Glomerular visceral epithelial cell (primary cell): Measurements from ENCODE around the gene ICAM2.
"Not testable (repeated sequence)": the region's sequence is repeated elsewhere in the genome, so short reads cannot be mapped to it uniquely, and the experiment has no call there.

Experiments used
- DNase-seq: peaks from one replicate; pipeline ENCODE4 v3.0.0-alpha.2; 2016; ENCODE audit errors: extremely low spot score

The ICAM2 gene

DNA sequence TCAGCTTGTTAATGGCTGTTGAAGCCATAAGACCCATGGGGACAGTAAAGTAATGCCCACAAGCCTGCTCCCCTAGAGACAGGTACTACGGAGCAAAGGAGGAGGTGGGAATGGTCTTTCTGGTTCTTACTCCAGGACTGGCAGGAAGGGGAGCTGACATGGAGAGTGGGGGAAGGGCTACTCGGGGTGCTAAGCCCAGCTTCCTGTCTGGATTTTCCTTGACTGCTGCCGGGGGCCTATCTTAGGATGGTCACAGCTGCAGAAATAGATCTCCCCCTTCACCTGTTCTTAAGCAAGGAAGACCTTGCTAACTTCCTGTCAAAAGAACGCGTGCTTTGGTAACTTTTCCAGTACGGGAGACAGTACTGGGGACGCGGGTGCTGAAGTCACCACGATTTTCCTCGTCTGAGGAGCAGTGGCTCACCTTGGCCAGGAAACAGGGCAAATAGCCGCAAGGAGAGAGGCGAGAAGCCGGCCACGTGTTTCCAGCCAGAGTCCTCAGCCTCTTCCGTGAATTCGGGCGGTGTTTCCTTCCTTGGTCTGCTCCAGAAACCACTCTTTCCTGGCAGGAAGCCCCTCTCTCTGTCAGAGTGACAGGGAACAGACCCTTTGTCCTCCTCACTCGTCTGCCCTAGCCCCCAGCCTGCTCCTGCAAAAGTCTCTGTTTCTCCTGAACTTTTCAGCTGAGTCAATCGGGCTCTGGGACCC is 22.9 kb downstream of the ICAM2 start:
- no peak for DNase-seq

DNA sequence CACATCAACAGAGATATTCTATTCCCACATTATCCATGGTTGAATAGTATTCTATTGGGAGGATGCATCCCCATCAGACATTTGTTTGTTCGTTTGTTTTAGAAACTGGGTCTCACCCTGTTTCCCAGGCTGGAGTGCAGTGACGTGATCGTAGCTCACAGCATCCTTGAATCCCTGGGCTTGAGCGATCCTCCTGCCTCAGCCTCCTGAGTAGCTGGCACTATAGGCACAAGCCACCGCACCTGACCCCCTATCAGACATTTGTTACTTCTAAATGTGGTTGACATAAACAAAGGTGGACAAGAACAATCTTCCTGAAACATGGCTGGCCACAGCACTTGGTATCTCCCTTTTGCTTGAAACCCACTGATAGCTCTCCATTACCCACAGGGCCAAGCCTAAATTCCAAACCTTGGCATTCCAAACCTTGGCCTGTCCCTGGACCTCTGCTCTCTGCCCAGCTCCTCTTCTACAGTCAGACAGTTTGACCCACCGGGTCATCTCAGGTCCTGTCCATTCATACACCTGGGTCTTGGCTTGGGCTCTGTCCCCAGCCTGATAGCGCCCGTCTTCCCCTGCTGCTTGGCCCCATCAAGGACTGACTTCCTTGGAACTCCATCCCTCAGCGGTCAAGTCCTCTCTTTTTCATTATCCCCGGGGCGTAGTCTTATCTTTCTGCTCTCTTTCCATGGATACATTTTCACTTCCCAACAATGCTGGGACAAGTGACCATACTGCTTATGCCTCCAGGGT is 23.8 kb downstream of the ICAM2 start:
- no peak for DNase-seq

GRCh38 chr17:63995626-63996025 is 24.8 kb downstream of the ICAM2 start:
- DNase-seq: no peak

GRCh38 chr17:63993368-63993985 is 27.0 kb downstream of the ICAM2 start:
- no peak for DNase-seq

- no peak for DNase-seq
Measured at GRCh38 chr17:63991611-63992010, 28.8 kb downstream of the ICAM2 start.

DNA sequence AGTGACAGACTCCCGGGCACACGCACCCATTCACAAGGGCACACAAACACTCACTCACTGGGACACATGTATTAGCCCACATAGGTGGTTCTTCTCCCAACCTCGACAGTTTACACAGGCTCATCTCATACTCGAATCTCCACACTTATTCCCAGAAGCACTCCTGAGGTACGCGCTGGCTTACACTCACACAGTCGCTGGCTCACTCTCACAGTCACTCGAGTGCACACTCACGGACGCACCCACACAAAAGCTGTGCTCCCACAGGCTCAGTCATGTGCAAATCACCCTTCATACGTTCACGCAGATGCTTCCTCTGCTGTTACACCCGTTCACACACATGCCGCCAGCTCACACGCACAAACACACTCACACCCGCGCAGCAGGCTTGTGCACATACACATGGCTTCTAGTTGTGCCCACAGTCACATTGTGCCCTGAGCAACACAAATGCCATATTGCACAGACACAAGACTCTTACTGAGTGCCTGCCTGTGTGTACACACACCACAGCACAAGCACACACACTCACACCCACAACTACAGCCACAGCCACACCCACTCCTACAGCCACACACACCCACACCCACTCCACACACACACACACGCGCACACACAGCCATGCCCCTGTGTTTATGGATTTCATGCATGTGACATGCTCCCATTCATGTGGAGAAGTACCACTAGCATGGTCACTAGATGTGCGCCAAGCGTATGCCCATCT is 30.6 kb downstream of the ICAM2 start:
- no peak for DNase-seq

DNA sequence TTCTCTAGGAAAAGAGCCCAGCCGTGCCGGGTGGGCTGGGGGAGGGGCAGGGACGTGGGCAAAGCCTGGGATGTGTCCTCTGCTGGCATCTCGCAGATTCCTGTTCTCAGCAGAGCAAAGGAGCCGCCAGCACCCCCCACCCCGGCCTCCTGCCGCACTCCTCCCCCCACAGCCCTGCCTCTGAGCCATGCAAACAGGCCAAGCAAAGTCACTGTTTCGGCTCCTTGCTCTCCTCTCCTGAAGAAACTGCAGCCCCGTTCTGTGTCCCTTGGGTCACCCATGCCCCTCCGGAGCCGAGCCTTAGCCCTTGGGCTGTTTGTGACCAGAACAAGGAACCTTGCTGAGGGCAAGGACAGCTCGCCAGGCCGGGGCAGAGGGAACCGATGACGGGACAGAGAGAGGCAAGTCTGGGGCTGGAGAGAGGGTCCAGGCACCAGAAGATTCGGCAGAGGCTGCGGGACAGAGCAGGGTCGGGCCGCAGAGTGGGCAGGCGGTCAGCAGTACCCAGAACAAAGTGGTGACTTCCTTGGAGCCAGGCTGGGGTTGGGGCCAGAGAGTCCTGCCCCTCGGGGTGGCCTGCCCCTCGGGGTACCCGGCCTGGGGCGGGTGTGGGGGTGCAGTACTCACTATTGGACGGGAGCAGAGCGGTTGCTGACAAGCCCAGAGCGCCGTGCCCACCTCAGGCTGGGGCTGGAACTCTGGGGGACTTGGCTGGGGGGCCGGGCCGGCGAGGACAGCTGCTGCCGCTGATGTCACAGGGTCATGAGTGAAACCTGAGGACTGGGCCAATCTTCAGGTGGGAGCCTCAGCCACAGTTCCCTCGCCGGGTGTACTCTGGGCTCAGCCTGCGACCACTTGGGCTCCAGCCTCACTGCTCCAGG is 31.5 kb downstream of the ICAM2 start:
- no peak for DNase-seq

GRCh38 chr17:63988127-63988478 is 32.3 kb downstream of the ICAM2 start:
- no peak for DNase-seq

DNA sequence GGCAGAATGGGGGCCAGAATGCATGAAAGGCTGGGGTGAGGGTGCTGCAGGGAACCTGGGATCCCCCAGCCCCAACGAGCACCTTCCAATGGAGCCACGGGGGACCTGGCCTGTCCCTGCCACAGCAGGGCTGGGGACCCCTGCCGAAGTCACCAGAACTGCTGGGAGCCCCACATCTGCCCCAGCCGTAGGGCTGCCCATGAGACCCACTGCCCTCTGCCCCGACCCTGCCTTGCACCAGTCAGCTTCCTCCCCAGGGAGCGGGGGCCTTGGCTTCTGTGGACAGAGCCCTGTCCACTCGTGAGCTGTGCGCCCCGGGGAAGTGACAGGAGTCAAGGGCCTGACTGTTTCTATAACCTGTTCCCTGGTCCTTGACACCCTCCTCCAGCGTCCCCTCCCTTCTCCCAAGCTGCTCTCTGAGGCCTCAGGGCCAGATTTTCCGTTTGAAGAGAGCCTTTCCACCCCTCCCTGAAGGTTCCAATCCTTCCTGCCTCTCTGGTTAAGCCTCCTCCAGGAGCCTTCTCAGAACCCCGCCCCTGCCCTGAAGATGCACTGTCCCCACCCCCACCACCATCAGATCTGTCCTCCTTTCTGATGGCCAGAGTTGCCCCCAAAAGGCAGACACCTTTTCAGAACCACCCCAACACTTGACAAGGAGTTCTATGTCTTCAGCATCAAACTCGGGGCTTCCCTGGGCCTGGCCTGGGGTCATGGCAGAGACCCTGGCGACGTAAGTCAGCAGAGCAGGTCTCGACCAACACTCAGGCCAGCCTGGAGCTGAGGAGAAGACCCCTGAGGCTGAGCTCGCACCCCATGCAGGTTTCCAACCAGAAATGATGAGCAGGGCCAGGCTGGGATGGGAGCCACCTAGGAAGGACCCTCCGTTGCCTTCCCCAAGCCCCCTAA is 33.0 kb downstream of the ICAM2 start:
- no peak for DNase-seq

- DNase-seq: no peak
Measured at GRCh38 chr17:63986821-63987220, 33.6 kb downstream of the ICAM2 start.

- no peak for DNase-seq
Measured at GRCh38 chr17:63985387-63986140, 34.9 kb downstream of the ICAM2 start.

- DNase-seq: peak; percentile 83
Measured at GRCh38 chr17:63984651-63985386, 35.6 kb downstream of the ICAM2 start.

DNA sequence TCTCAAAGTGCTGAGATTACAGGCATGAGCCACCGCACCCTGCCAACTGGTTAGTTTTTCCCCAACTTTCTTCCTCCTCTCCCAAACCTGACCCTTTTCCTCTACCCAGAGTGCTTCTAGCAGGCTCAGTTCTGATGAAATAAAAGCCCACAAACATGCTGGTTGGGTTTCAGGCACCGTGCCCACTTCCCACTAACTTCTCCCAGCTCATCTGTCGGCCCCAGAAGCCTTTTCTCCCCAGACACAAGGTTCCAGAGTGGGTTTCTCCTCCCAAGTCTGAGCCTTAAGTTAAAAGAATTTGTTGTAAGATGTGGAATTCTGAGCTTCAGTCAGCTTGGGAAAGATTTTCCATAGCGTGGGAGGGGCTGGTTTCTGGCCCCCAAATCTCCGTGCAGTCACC is 36.2 kb downstream of the ICAM2 start:
- no peak for DNase-seq

- DNase-seq: no peak
Measured at GRCh38 chr17:63983320-63983719, 37.1 kb downstream of the ICAM2 start.

- DNase-seq: not testable (repeated sequence)
Measured at GRCh38 chr17:63982641-63983040, 37.8 kb downstream of the ICAM2 start.

- DNase-seq: no peak
Measured at GRCh38 chr17:63978272-63979200, 41.9 kb downstream of the ICAM2 start.

DNA sequence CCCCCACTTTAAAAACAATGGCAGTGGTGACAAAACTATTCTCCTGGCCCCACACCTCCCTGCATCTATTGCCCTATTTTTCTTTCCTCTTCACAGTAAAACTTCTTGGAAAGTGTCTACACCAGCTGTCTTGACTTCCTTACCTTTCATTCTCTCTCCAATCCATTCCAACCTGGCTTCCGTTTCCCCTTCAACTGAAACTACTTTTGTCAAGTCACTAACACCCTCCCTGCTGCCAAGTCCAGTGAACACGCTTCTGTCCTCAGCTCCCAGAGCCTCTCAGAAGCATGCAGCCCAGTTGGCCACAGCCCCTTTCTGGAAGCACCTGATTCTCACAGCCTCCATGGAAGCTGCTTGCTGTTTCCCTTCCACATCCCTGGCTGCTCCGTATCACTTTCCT is 43.7 kb downstream of the ICAM2 start:
- DNase-seq: no peak
